ENCODE measurements around the gene PTBP3.
"Not testable (repeated sequence)": the region's sequence is repeated elsewhere in the genome, so short reads cannot be mapped to it uniquely, and the experiment has no call there.

Gene PTBP3

DNA sequence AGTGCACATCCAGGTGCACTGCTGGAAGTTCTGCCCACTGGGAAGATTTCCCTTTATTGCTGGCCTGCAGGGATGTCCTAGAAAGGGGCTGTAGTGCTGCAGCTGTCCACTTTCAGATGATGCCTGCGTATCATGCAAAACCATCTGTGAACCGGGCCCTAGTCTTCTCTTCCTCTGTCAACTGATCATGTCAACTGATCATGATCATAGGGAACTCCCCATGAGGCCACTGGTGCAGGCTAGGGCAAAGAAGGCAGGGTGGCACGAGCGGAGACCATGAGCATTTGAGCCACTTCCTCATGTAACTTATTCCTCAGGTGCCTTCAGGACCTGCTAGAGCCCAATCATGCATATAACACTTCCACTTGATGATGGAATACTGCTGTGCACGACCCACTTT is 41.9 kb upstream of the PTBP3 start:
- H3K27ac ChIP-seq (ENCODE audit: low read depth, low read length, poor library complexity, severe bottlenecking) = no peak overlapping the region
- H3K4me1 ChIP-seq (ENCODE audit: insufficient read depth, low read length, severe bottlenecking) = peaks cover 24% of the 10 kb centered on the region
- no peaks in the 10 kb centered on the region for H3F3A ChIP-seq (ENCODE audit: insufficient read depth, low read length)

DNA sequence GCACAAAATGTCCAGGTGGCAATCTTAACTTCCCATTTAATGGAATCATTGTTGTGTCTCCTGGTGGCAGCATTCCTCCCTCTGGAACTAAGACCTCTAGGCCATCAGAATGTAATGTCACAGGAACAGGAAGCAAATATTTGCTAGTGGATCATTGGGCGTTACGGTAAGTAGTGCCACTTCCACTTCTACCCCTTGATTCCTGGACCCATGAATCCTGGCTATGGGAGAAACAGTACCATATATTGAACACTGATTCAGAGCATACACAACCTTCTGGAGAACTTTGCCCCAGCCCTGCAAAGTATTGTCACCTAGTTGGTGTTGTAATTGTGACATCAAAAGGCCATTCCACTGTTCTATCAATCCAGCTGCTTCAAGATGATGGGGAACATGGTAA is 40.8 kb upstream of the PTBP3 start:
- not testable (repeated sequence) for H3K9ac ChIP-seq (ENCODE audit: low read length); H2AFZ ChIP-seq (ENCODE audit: low read length); H3K4me2 ChIP-seq (ENCODE audit: low read length); H3K27me3 ChIP-seq (ENCODE audit: insufficient read depth, low read length); H3K36me3 ChIP-seq (ENCODE audit: insufficient read depth, low read length); H3K79me2 ChIP-seq (ENCODE audit: insufficient read depth, low read length); H3K4me3 ChIP-seq (ENCODE audit: low read depth, low read length, poor library complexity, severe bottlenecking); H3K9me3 ChIP-seq (ENCODE audit: low read length); H3F3A ChIP-seq (ENCODE audit: insufficient read depth, low read length); H3K27ac ChIP-seq (ENCODE audit: low read depth, low read length, poor library complexity, severe bottlenecking); H3K9me2 ChIP-seq (ENCODE audit: low read depth, low read length); H4K20me1 ChIP-seq (ENCODE audit: insufficient read depth, low read length)
- H3K4me1 ChIP-seq (ENCODE audit: insufficient read depth, low read length, severe bottlenecking) = peaks cover 24% of the 10 kb centered on the region

More for the DNA sequence above, 41.9 kb upstream of the PTBP3 start:
- Histone ChIP-seq H3K27me3 (ENCODE audit: insufficient read depth, low read length) (no peaks in the 10 kb centered on the region), H4K20me1 (ENCODE audit: insufficient read depth, low read length) (no peaks in the 10 kb centered on the region), H3K4me2 (ENCODE audit: low read length) (no peak overlapping the region), H2AFZ (ENCODE audit: low read length) (no peak overlapping the region), H3K9me2 (ENCODE audit: low read depth, low read length) (no peaks in the 10 kb centered on the region), H3K36me3 (ENCODE audit: insufficient read depth, low read length) (no peaks in the 10 kb centered on the region), H3K9ac (ENCODE audit: low read length) (no peak overlapping the region), H3K9me3 (ENCODE audit: low read length) (no peaks in the 10 kb centered on the region), H3K4me3 (ENCODE audit: low read depth, low read length, poor library complexity, severe bottlenecking) (no peak overlapping the region), H3K79me2 (ENCODE audit: insufficient read depth, low read length) (no peaks in the 10 kb centered on the region)
- TF ChIP-seq EZH2 (IDR thresholded peaks at IDR 0.05; ENCODE audit: borderline replicate concordance, low read length) = no peak
- TF ChIP-seq, protein P1, sequence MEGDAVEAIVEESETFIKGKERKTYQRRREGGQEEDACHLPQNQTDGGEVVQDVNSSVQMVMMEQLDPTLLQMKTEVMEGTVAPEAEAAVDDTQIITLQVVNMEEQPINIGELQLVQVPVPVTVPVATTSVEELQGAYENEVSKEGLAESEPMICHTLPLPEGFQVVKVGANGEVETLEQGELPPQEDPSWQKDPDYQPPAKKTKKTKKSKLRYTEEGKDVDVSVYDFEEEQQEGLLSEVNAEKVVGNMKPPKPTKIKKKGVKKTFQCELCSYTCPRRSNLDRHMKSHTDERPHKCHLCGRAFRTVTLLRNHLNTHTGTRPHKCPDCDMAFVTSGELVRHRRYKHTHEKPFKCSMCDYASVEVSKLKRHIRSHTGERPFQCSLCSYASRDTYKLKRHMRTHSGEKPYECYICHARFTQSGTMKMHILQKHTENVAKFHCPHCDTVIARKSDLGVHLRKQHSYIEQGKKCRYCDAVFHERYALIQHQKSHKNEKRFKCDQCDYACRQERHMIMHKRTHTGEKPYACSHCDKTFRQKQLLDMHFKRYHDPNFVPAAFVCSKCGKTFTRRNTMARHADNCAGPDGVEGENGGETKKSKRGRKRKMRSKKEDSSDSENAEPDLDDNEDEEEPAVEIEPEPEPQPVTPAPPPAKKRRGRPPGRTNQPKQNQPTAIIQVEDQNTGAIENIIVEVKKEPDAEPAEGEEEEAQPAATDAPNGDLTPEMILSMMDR (IDR thresholded peaks at IDR 0.05; ENCODE audit: low read length) = no peak

GRCh38 chr9:112373666-112374065 is 40.2 kb upstream of the PTBP3 start:
- H3K4me1 ChIP-seq (ENCODE audit: insufficient read depth, low read length, severe bottlenecking) = peaks cover 18% of the 10 kb centered on the region
- H3K9ac ChIP-seq (ENCODE audit: low read length); H3K36me3 ChIP-seq (ENCODE audit: insufficient read depth, low read length); H3K9me2 ChIP-seq (ENCODE audit: low read depth, low read length); H2AFZ ChIP-seq (ENCODE audit: low read length); H3K4me2 ChIP-seq (ENCODE audit: low read length); H3K27me3 ChIP-seq (ENCODE audit: insufficient read depth, low read length); H3K27ac ChIP-seq (ENCODE audit: low read depth, low read length, poor library complexity, severe bottlenecking); H3K9me3 ChIP-seq (ENCODE audit: low read length); H3K4me3 ChIP-seq (ENCODE audit: low read depth, low read length, poor library complexity, severe bottlenecking); H3K79me2 ChIP-seq (ENCODE audit: insufficient read depth, low read length); H3F3A ChIP-seq (ENCODE audit: insufficient read depth, low read length); H4K20me1 ChIP-seq (ENCODE audit: insufficient read depth, low read length): not testable (repeated sequence)

- H3K36me3 ChIP-seq (ENCODE audit: insufficient read depth, low read length) = no peaks in the 10 kb centered on the region; the same call in 1 of the 2 replicates
- no peak overlapping the region for H3K4me2 ChIP-seq (ENCODE audit: low read length)
- no peak overlapping the region for H2AFZ ChIP-seq (ENCODE audit: low read length)
- H3K9me3 ChIP-seq (ENCODE audit: low read length) = peaks cover 12% of the 10 kb centered on the region
- no peaks in the 10 kb centered on the region for H3K9me2 ChIP-seq (ENCODE audit: low read depth, low read length)
- H3K4me1 ChIP-seq (ENCODE audit: insufficient read depth, low read length, severe bottlenecking) = no peaks in the 10 kb centered on the region
- H4K20me1 ChIP-seq (ENCODE audit: insufficient read depth, low read length) = no peaks in the 10 kb centered on the region
- no peak overlapping the region for H3K4me3 ChIP-seq (ENCODE audit: low read depth, low read length, poor library complexity, severe bottlenecking)
- no peaks in the 10 kb centered on the region for H3K27me3 ChIP-seq (ENCODE audit: insufficient read depth, low read length)
- TF ChIP-seq, protein P1 (IDR thresholded peaks at IDR 0.05; ENCODE audit: low read length) = no peak
- no peak for TF ChIP-seq EZH2 (IDR thresholded peaks at IDR 0.05; ENCODE audit: borderline replicate concordance, low read length)
- H3K9ac ChIP-seq (ENCODE audit: low read length) = no peak overlapping the region
- no peaks in the 10 kb centered on the region for H3K79me2 ChIP-seq (ENCODE audit: insufficient read depth, low read length)
- H3K27ac ChIP-seq (ENCODE audit: low read depth, low read length, poor library complexity, severe bottlenecking) = no peak overlapping the region
- no peaks in the 10 kb centered on the region for H3F3A ChIP-seq (ENCODE audit: insufficient read depth, low read length)
Observed at GRCh38 chr9:112371060-112371459, 37.6 kb upstream of the PTBP3 start.
